ENCODE data around the gene USP37.
A peak's percentile ranks its signal among the peaks of the same experiment; 100 is the strongest.

The USP37 gene

DNA sequence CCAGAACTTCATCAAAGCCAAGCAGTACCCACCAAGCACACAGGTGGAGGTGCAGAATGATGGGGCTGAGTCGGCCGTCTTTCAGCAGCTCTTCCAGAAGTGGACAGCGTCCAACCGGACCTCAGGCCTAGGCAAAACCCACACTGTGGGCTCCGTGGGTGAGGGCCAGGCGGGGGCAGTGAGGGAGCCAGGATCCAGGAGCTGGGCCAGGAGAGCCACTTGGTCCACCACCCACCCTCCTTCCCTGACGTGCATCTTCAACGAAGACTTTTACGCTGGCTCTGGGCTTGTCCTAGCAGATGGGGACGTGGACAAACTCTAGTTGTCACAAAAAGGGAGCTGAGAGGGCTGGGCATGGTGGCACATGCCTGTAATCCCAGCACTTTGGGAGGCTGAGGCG lies 137.4 kb downstream of the USP37 start:
- no peak for DNase-seq

- DNase-seq, result no peak
Measured at GRCh38 chr2:218429911-218430692, 138.0 kb downstream of the USP37 start.

- DNase-seq, result no peak
Measured at GRCh38 chr2:218428846-218429558, 139.1 kb downstream of the USP37 start.

- no peak for DNase-seq
Measured at GRCh38 chr2:218427741-218428140, 140.4 kb downstream of the USP37 start.

DNA sequence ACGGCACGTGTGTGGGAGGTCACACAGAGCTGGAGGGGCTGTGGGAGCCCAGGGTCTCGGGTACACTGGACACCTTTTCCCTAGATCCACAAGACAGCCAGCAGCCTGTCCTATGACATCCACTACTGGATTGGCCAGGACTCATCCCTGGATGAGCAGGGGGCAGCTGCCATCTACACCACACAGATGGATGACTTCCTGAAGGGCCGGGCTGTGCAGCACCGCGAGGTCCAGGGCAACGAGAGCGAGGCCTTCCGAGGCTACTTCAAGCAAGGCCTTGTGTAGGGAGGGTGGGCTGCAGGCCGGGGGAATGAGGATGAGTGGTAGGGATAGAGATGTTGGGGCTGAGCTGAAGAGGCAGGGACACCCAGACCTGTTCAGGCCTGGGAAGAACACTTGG lies 142.6 kb downstream of the USP37 start:
- DNase-seq, result no peak

DNA sequence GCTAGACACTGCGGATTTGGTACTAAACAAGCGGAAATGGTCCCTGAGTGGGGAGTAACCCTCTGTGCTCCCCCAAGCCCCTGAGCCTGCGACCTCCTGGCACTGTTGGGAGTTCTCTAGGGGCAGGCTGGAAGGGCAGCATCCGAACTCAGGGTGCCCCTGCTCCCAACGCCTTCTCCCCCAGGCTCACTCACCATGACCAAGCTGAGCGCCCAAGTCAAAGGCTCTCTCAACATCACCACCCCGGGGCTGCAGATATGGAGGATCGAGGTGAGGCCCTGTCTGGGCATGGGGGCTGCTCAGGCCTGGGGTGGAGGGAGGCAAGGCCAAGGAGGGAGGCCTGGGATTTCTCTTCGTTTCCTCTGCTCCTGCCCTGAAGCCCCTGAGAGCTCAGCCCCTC lies 144.6 kb downstream of the USP37 start:
- DNase-seq, result no peak

DNA sequence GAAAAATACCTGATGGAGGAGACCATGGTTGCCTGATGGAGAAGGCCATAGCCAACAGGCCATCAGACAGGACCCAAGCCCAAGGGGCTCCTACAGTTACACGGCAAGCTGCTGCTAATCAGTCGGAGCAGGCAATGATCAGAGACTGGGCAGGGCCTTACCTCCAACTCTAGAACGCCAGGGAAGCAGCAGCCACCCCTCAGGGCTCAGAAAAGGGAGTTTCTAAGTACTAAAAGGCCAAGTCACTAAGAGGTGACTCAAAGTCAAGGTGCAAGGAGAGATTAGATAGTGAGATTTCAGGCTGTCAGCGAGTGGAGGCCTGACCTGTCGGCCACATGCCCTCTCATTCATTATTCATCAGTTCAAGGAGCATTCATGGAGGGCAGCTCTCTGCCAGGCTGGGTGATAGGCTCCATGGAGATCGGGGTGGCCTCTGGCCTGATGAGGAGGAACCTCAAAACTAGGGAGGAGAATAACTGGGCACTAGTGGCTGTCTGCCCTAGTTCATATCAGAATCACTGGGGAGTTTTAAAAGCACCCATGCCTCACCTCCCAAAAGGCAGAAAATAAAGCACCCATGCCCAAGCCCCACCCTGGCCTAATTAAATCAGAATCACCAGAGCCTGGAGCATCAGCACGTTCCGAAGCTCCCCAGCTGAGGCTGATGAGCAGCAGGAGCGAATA lies 145.6 kb downstream of the USP37 start:
- DNase-seq, result no peak

DNA sequence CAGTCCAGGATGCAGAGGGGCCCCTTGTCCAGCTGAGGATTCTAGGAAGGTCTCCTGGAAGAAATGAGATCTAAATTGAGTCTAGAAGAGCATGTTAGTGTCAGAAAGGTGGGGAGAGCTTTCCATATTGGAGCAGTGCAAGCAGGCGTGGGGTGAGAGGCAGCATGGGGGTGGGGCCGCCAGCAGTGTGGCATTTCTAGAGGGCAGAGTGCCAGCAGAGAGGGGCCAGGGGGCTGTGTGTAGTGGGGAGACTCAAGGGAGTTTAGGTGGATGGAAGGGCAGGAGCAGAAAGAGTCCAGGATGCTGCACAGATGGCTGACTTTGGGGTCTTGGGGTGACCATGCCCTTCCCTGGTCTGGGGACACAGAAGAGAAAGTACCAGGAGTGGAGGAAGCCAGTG lies 147.1 kb downstream of the USP37 start:
- no peak for DNase-seq

DNA sequence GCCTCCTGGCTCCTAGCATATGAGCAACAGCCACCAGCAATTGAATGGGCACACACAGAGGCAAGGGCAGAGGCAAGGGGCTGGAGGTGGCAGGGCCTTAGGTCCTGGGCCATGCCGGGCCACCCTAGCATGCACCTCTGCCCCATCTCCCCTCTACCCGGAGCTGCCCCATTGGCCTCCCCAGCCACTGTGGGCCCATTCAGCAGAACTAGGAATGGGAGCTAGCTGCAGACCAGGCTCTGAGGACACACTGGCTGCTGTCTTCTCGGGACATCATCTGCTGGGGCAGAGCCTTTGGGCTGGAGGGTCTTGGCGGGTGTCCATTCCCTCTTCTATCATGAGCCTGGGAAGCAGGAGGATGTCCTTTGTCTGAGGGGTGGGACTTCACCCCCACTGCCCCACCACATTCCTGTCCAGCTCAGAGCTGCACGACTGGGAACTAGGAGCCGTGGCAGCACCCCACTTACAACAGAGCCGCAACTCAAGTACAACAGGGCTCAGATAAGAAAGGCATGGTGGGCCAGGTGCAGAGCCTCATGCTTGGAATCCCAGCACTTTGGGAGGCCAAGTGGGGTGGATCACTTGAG lies 148.4 kb downstream of the USP37 start:
- no peak for DNase-seq

DNA sequence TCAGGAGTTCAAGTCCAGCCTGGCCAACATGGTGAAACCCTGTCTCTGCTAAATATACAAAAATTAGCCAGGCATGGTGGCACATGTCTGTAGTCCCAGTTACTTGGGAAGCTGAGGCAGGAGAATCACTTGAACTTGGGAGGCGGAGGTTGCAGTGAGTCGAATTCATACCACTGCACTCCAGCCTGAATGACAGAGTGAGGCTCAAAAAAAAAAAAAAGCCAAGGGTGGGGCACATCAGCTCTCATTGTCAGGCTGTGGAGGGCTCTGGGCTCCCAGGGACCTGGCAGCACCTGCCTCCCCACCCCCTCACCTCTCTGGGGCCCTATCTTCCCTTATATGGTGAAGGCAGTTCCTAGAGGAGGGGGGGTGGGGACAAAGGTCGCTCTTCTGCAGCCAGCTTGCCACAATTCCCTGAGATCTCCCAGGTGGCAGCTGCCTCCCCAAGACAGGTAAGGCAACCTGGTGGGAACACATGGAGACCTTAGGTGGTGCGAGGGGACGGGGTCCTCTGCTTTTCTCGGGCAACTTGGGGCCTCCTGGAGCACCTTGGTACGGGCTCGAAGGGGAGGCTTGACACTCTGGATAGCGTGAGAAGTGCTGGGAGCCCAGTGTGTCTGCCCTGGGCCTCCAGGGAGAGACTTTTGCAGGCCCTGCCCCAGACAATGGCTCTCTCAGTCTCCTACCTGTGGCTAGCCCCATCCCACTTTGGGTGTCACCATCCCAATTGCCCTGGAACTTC lies 149.3 kb downstream of the USP37 start, which contains the start of gene VIL1:
VIL1 (plus strand) TSS at position 407 of the 742 bp plus-strand sequence. CDS start 4,656 bp downstream, outside the sequence.
- DNase-seq, result no peak

DNA sequence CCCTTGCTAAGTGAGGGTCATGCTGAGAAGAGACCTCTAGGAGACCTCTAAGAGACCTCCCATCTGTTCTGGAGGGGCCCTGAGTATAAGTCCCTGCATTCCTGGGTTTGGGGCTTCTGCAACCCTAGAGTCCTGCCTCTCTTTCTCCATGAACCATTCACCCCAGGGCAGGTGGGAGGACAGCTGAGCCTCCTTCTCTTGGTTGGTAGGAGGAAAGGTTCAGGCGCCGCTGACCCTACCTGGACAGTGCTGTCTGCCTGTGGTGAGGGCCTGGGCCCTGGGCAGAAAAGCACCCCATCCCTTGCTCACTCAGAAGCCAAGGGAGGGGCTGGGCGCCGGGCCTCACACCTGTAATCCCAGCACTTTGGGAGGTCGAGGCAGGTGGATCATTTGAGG lies 149.8 kb downstream of the USP37 start:
- DNase-seq, result no peak

GRCh38 chr2:218407717-218408116 lies 160.4 kb downstream of the USP37 start:
- DNase-seq, result no peak

GRCh38 chr2:218406949-218407618 lies 161.1 kb downstream of the USP37 start:
- peak in 29 of 56 donors; percentile 15 to 67 (median 46) for DNase-seq

DNA sequence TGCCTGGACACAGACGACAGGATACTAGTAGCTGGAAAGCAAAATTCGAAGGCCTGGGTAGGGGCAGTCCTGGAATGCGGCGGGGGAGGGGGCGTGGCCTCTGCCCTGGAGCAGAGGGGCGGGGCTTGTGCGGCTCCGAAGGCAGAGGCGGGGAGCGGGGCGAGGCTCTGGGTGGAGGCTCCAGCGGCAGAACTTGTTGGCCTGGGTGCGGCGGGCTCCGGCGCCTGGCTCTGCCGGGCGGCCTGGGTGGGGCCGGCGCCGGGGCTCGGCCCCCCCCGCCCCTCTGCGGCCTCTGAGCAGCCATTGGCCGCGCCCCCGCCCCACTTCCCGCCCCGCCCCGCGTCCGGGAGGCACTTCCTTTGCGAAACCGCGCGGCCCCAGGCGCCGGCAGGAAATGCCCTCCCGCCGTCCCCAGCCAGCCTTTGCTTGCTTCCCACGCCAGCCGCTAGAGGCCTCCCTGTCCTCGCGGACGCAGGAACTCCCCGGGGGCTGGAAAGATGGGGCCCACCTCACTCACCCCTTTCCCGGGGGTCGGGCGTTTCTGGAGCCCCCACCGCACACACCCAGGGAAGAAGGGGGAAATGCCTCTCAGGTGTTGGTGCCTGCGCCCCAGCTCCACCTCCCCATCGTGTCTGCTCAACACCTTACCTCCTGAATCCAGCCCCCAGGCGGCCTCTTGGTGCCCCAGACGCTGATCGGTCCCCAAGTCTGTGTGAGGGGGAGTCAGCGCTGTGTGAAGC lies 161.8 kb downstream of the USP37 start:
- peak; percentile 74 to 99 (median 94) for DNase-seq

DNA sequence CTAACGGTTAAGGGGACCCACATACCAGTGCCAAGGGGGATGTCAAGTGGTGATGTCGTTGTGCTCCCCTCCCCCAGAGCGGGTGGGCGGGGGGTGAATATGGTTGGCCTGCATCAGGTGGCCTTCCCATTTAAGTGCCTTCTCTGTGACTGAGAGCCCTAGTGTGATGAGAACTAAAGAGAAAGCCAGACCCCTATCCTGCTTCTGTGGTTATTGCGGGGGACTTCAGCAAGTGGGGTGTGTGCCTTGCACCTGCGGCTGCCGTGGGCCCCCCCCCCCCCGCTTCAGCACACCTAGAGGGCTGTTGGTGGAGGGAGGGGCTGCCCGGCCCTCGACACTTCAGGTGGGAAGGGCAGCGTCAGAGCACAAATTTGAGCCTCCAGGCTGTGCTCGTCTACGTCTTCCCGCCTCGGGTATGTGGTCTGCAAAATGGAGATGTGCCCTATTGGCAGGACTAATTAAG lies 162.4 kb downstream of the USP37 start:
- DNase-seq, result peak in 1 of 56 donors; percentile 60

DNA sequence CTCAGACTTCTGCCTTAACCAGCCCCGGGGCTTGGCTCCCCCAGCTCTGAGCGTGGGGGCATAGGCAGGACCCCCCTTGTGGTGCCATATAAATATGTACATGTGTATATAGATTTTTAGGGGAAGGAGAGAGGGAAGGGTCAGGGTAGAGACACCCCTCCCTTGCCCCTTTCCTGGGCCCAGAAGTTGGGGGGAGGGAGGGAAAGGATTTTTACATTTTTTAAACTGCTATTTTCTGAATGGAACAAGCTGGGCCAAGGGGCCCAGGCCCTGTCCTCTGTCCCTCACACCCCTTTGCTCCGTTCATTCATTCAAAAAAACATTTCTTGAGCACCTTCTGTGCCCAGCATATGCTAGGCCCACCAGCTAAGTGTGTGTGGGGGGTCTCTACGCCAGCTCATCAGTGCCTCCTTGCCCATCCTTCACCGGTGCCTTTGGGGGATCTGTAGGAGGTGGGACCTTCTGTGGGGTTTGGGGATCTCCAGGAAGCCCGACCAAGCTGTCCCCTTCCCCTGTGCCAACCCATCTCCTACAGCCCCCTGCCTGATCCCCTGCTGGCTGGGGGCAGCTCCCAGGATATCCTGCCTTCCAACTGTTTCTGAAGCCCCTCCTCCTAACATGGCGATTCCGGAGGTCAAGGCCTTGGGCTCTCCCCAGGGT lies 162.9 kb downstream of the USP37 start:
- DNase-seq, result no peak

GRCh38 chr2:218404351-218405085 lies 163.6 kb downstream of the USP37 start:
- DNase-seq, result no peak

GRCh38 chr2:218403810-218404209 lies 164.3 kb downstream of the USP37 start:
- DNase-seq, result no peak

All from amygdala (tissue), 56 donors.